ENCODE measurements around the gene RSPH1. TPM values are rescaled to one million over a fixed set of nuclear protein-coding genes. Genes with fewer than 3 reads are reported as not detected.

The RSPH1 gene
- total RNA-seq, 1 experiment from 2014 or later = 0.51 TPM

DNA sequence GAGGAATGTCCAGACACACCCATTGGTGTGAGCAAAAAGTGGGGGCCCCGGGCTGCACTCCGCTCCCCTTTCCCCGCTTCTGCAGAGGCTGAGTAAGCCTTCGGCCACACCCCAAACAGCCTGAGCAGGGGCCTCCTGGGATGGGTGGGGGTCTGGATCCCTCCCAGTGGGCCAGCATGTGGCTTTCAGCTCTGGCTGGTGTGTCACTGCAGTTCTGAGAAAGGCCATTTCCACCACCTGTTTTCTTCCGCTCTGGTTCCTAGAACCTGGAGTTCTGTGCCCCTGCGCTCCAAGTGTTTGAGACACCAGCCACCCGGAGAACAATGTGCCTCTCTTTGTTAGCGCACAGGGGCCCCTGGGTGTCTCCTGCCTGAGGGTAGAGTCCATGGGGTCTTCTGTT lies 48.5 kb upstream of the RSPH1 start:
- CTCF ChIA-PET = interaction anchor here (1.1 kb wide), 1 partner anchor 77 kb away, joined by 3 read pairs; no protein-coding TSS in a partner anchor

GRCh38 chr21:42543106-42543847 lies 47.3 kb upstream of the RSPH1 start:
- no peaks in the 10 kb centered on the region for H3F3A ChIP-seq (ENCODE audit: low read length, unreplicated experiment)
- ATAC-seq (no peak), DNase-seq (no peak)
- no peaks in the 10 kb centered on the region for H4K20me1 ChIP-seq (ENCODE audit: low read length)
- H3K4me2 ChIP-seq (ENCODE audit: low read length) = no peak overlapping the region
- ChIA-PET CTCF (interaction anchor here (1.1 kb wide), 1 partner anchor 76 kb away, joined by 3 read pairs; no protein-coding TSS in a partner anchor), POLR2A (ENCODE audit: unreplicated experiment) (interaction anchor here (0.7 kb wide), 1 partner anchor 65 kb away, joined by 4 read pairs; no protein-coding TSS in a partner anchor)
- no peaks in the 10 kb centered on the region for H3K79me2 ChIP-seq (ENCODE audit: low read length)
- peaks cover 15% of the 10 kb centered on the region; the same call in 1 of the 2 replicates for H3K36me3 ChIP-seq (ENCODE audit: low read depth, low read length)
- no peaks in the 10 kb centered on the region for H3K4me1 ChIP-seq (ENCODE audit: insufficient read depth, low read length)
- no peak overlapping the region for H3K9ac ChIP-seq (ENCODE audit: low read length)
- BruUV-seq (replicated peaks) = no TSS peak
- no peak overlapping the region for H2AFZ ChIP-seq (ENCODE audit: low read length)
- no peak overlapping the region for H3K27ac ChIP-seq (ENCODE audit: low read length)
- no peaks in the 10 kb centered on the region for H3K9me2 ChIP-seq (replicated peaks; ENCODE audit: low read length)
- H3K9me3 ChIP-seq (ENCODE audit: low read length) = no peaks in the 10 kb centered on the region
- no peak overlapping the region for H3K4me3 ChIP-seq (ENCODE audit: low read length)
- intact Hi-C loops (cut with micrococcal nuclease) = no loop called here
- no peaks in the 10 kb centered on the region for H3K27me3 ChIP-seq (ENCODE audit: low read length)
- TF ChIP-seq CTCF (conservative IDR thresholded peaks at IDR 0.05; ENCODE audit: low read depth, low read length) (no peak), EZH2phosphoT487 (IDR thresholded peaks at IDR 0.05; ENCODE audit: borderline replicate concordance, low read length) (no peak), EZH2 (IDR thresholded peaks at IDR 0.05; ENCODE audit: low read length, unreplicated experiment) (no peak)

More for the DNA sequence above, 48.5 kb upstream of the RSPH1 start:
- Histone ChIP-seq H3K9ac (ENCODE audit: low read length) (no peak overlapping the region), H3K27me3 (ENCODE audit: low read length) (no peaks in the 10 kb centered on the region), H2AFZ (ENCODE audit: low read length) (no peak overlapping the region), H3K4me2 (ENCODE audit: low read length) (no peak overlapping the region), H4K20me1 (ENCODE audit: low read length) (no peaks in the 10 kb centered on the region), H3K27ac (ENCODE audit: low read length) (no peak overlapping the region), H3K4me3 (ENCODE audit: low read length) (no peak overlapping the region), H3K79me2 (ENCODE audit: low read length) (no peaks in the 10 kb centered on the region), H3K36me3 (ENCODE audit: low read depth, low read length) (peaks cover 18% of the 10 kb centered on the region; the same call in 1 of the 2 replicates), H3F3A (ENCODE audit: low read length, unreplicated experiment) (no peaks in the 10 kb centered on the region), H3K9me3 (ENCODE audit: low read length) (no peaks in the 10 kb centered on the region), H3K4me1 (ENCODE audit: insufficient read depth, low read length) (no peaks in the 10 kb centered on the region), H3K9me2 (replicated peaks; ENCODE audit: low read length) (no peaks in the 10 kb centered on the region)
- intact Hi-C loops (cut with micrococcal nuclease) = no loop called here
- POLR2A ChIA-PET (ENCODE audit: unreplicated experiment) = no interaction called here
- ATAC-seq (no peak), DNase-seq (no peak)
- no TSS peak for BruUV-seq (replicated peaks)
- TF ChIP-seq EZH2phosphoT487 (IDR thresholded peaks at IDR 0.05; ENCODE audit: borderline replicate concordance, low read length) (no peak), CTCF (conservative IDR thresholded peaks at IDR 0.05; ENCODE audit: low read depth, low read length) (no peak), EZH2 (IDR thresholded peaks at IDR 0.05; ENCODE audit: low read length, unreplicated experiment) (no peak)

- Histone ChIP-seq H3F3A (ENCODE audit: low read length, unreplicated experiment) (no peaks in the 10 kb centered on the region), H3K9ac (ENCODE audit: low read length) (no peak overlapping the region), H3K4me3 (ENCODE audit: low read length) (no peak overlapping the region), H3K4me2 (ENCODE audit: low read length) (no peak overlapping the region), H3K9me2 (replicated peaks; ENCODE audit: low read length) (no peaks in the 10 kb centered on the region), H3K9me3 (ENCODE audit: low read length) (no peaks in the 10 kb centered on the region), H3K27ac (ENCODE audit: low read length) (no peak overlapping the region), H4K20me1 (ENCODE audit: low read length) (no peaks in the 10 kb centered on the region), H3K36me3 (ENCODE audit: low read depth, low read length) (peaks cover 15% of the 10 kb centered on the region; the same call in 1 of the 2 replicates), H3K4me1 (ENCODE audit: insufficient read depth, low read length) (no peaks in the 10 kb centered on the region), H3K27me3 (ENCODE audit: low read length) (no peaks in the 10 kb centered on the region), H2AFZ (ENCODE audit: low read length) (no peak overlapping the region), H3K79me2 (ENCODE audit: low read length) (no peaks in the 10 kb centered on the region)
- no peak for TF ChIP-seq EZH2 (IDR thresholded peaks at IDR 0.05; ENCODE audit: low read length, unreplicated experiment)
- no peak for TF ChIP-seq CTCF (conservative IDR thresholded peaks at IDR 0.05; ENCODE audit: low read depth, low read length)
- no peak for TF ChIP-seq EZH2phosphoT487 (IDR thresholded peaks at IDR 0.05; ENCODE audit: borderline replicate concordance, low read length)
- intact Hi-C loops (cut with micrococcal nuclease) = no loop called here
- ChIA-PET POLR2A (ENCODE audit: unreplicated experiment) (no interaction called here), CTCF (no interaction called here)
- no TSS peak for BruUV-seq (replicated peaks)
- no peak for ATAC-seq
- no peak for DNase-seq
Measured at GRCh38 chr21:42542596-42542995, 46.6 kb upstream of the RSPH1 start.
